Measurements from ENCODE around the gene JPT2. TPM values are rescaled to one million over a fixed set of nuclear protein-coding genes. Genes with fewer than 3 reads are reported as not detected.

JPT2 gene
- total and polyA plus RNA-seq, 8 donors = 13.4 to 118 (median 37.1) TPM

DNA sequence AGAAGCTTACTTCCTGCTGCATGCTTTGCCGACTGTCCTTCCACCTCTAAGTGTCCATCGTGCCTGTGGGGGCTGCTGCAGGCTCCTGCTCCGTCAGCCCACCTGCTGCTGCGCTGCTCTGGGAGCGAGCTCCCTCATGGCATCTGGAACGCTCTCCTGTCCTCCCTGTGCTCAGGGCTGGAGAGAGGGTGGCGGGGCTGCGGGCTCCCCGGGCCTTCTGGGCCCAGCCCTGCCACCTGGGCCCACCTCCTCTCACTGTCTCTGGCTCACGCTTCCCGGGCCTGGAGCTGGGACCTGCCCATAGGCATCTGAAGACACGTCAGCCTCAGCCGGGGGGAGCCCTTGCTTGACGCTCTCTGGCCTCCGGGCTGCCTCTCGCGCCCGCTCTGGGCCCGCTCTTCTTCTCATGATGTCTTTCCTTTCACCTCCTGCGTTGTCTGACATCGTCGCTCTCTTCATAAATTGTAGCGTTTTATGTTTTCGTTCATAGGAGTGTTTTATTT is 66.3 kb downstream of the JPT2 start:
- TF ChIP-seq CTCF (IDR thresholded peaks at IDR 0.05) (no peak), EP300 (IDR thresholded peaks at IDR 0.05) (no peak), POLR2A (IDR thresholded peaks at IDR 0.05) (no peak), POLR2AphosphoS5 (IDR thresholded peaks at IDR 0.05) (no peak)
- DNase-seq = no peak
- Histone ChIP-seq H3K4me1 (no peaks in the 10 kb centered on the region), H3K27me3 (no peaks in the 10 kb centered on the region), H3K9me3 (no peaks in the 10 kb centered on the region), H3K27ac (no peak overlapping the region), H3K4me3 (no peak overlapping the region), H3K36me3 (peaks cover 48 to 92% (median 88%) of the 10 kb centered on the region in 4 donors)
- intact Hi-C loops (cut with DNase I; ENCODE audit: low total_unique reads) = no loop called here
- WGBS, 5 donors = 89 to 94% (median 92%) methylated on average over 19 to 24 of the region's 24 CpGs

- peaks cover 50 to 99% (median 95%) of the 10 kb centered on the region in 4 donors for H3K36me3 ChIP-seq
- no peaks in the 10 kb centered on the region for H3K4me1 ChIP-seq
- H3K4me3 ChIP-seq = no peak overlapping the region
- no peak for DNase-seq
- intact Hi-C loops (cut with DNase I; ENCODE audit: low total_unique reads) = no loop called here
- 88 to 95% (median 89%) methylated on average over 22 to 25 of the region's 25 CpGs for WGBS, 5 donors
- no peaks in the 10 kb centered on the region for H3K9me3 ChIP-seq
- TF ChIP-seq CTCF (IDR thresholded peaks at IDR 0.05) (no peak), POLR2A (IDR thresholded peaks at IDR 0.05) (no peak), POLR2AphosphoS5 (IDR thresholded peaks at IDR 0.05) (no peak), EP300 (IDR thresholded peaks at IDR 0.05) (no peak)
- no peaks in the 10 kb centered on the region for H3K27me3 ChIP-seq
- no peak overlapping the region for H3K27ac ChIP-seq
Measured at GRCh38 chr16:1745181-1745899, 67.3 kb downstream of the JPT2 start.

GRCh38 chr16:1745900-1746692 is 68.0 kb downstream of the JPT2 start:
- no peaks in the 10 kb centered on the region for H3K9me3 ChIP-seq
- no peak for TF ChIP-seq CTCF (IDR thresholded peaks at IDR 0.05)
- no peak for TF ChIP-seq POLR2A (IDR thresholded peaks at IDR 0.05)
- no peak for TF ChIP-seq POLR2AphosphoS5 (IDR thresholded peaks at IDR 0.05)
- no peak for TF ChIP-seq EP300 (IDR thresholded peaks at IDR 0.05)
- intact Hi-C loops (cut with DNase I; ENCODE audit: low total_unique reads) = no loop called here
- H3K27ac ChIP-seq = no peak overlapping the region
- peaks cover 52 to 99% (median 95%) of the 10 kb centered on the region in 4 donors for H3K36me3 ChIP-seq
- DNase-seq = no peak
- no peaks in the 10 kb centered on the region for H3K4me1 ChIP-seq
- no peaks in the 10 kb centered on the region for H3K27me3 ChIP-seq
- WGBS, 5 donors = 92 to 95% (median 94%) methylated on average over 20 to 29 of the region's 29 CpGs
- no peak overlapping the region for H3K4me3 ChIP-seq

DNA sequence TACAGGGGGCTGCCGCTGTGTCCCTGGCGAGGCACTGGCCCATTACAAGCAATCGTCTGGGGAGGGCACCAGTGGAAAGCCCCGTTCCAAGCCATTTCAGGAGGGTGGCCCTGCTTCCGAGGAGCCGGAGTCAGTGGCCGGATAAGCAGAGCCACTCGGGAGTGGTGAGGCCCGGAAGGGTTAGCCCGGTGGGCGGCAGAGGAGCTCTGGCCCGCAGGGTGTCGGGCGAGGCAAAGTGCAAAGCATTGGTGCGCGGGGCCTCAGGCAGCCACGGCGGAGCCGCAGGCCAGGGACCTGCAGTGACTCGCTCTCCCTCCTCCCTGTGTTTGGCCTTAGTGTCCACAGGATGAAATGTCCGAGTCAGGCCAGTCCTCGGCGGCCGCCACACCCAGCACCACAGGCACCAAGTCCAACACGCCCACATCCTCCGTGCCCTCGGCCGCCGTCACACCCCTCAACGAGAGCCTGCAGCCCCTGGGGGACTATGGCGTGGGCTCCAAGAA is 68.7 kb downstream of the JPT2 start:
- Histone ChIP-seq H3K4me1 (no peaks in the 10 kb centered on the region), H3K27me3 (no peaks in the 10 kb centered on the region), H3K27ac (no peak overlapping the region), H3K9me3 (no peaks in the 10 kb centered on the region), H3K4me3 (no peak overlapping the region), H3K36me3 (peaks cover 57 to 99% (median 95%) of the 10 kb centered on the region in 4 donors)
- TF ChIP-seq POLR2AphosphoS5 (IDR thresholded peaks at IDR 0.05) = no peak
- no peak for TF ChIP-seq CTCF (IDR thresholded peaks at IDR 0.05)
- no peak for TF ChIP-seq POLR2A (IDR thresholded peaks at IDR 0.05)
- TF ChIP-seq EP300 (IDR thresholded peaks at IDR 0.05) = no peak
- 89 to 93% (median 92%) methylated on average over 15 to 31 of the region's 31 CpGs for WGBS, 5 donors
- no peak for DNase-seq
- intact Hi-C loops (cut with DNase I; ENCODE audit: low total_unique reads) = no loop called here
